ENCODE results near the gene NUP93. TPM values are rescaled to one million over a fixed set of nuclear protein-coding genes. Genes with fewer than 3 reads are reported as not detected.

NUP93 gene
- total RNA-seq, 1 experiment from 2014 or later: 144 TPM

GRCh38 chr16:56823081-56823733, 93.3 kb downstream of the NUP93 start:
- no peak overlapping the region for H2AFZ ChIP-seq (ENCODE audit: low read depth, low read length, poor library complexity, severe bottlenecking)
- no peaks in the 10 kb centered on the region for H3K27me3 ChIP-seq (ENCODE audit: insufficient read depth, low read length)
- H3K4me2 ChIP-seq (ENCODE audit: low read length): no peak overlapping the region
- peaks cover 7 to 14% of the 10 kb centered on the region in 2 experiments; a peak in 3 of 4 replicates for H3K36me3 ChIP-seq (ENCODE audit: control insufficient read depth in 1 of 2, insufficient read depth in 2 of 2, low read length in 2 of 2)
- TF ChIP-seq SRF (IDR thresholded peaks at IDR 0.05; ENCODE audit: low read depth) (no peak), EZH2 (IDR thresholded peaks at IDR 0.05) (no peak), YY1 (IDR thresholded peaks at IDR 0.05; ENCODE audit: extremely low read depth, insufficient replicate concordance, low read depth, low read length) (no peak), SIN3A (IDR thresholded peaks at IDR 0.05; ENCODE audit: low read depth) (no peak), CBX3 (IDR thresholded peaks at IDR 0.05; ENCODE audit: low read depth) (no peak), EGR1 (IDR thresholded peaks at IDR 0.05; ENCODE audit: low read depth) (no peak), JUND (IDR thresholded peaks at IDR 0.05) (no peak), MAX (IDR thresholded peaks at IDR 0.05) (no peak), REST (IDR thresholded peaks at IDR 0.05; ENCODE audit: low read depth) (no peak), TCF7L2 (IDR thresholded peaks at IDR 0.05; ENCODE audit: borderline replicate concordance, extremely low read depth, insufficient read depth, insufficient read length) (no peak), SP1 (IDR thresholded peaks at IDR 0.05; ENCODE audit: low read depth) (no peak), RAD21 (IDR thresholded peaks at IDR 0.05; ENCODE audit: low read depth) (no peak), FOSL1 (IDR thresholded peaks at IDR 0.05; ENCODE audit: low read depth) (no peak), CEBPB (IDR thresholded peaks at IDR 0.05; ENCODE audit: low read depth) (no peak)
- H3K9me3 ChIP-seq (ENCODE audit: control insufficient read depth in 1 of 2, insufficient read depth in 1 of 2, low read depth in 1 of 2, low read length in 2 of 2): no peaks in the 10 kb centered on the region
- no peaks in the 10 kb centered on the region for H3K9me2 ChIP-seq (ENCODE audit: insufficient read depth)
- RAD21 ChIA-PET (ENCODE audit: low non-redundant PET in 1 of 2, low total read pairs in 2 of 2, uncharacterized antibody in 2 of 2, unreplicated experiment in 2 of 2): no interaction called here
- H3K4me1 ChIP-seq (ENCODE audit: control insufficient read depth in 1 of 2, insufficient read depth in 2 of 2, low read length in 2 of 2): no peaks in the 10 kb centered on the region
- intact Hi-C loops (cut with micrococcal nuclease): no loop called here
- no TSS peak for BruUV-seq (replicated peaks)
- no peak overlapping the region for H3K9ac ChIP-seq (ENCODE audit: low read length)
- no peak overlapping the region for H3K27ac ChIP-seq (ENCODE audit: low read depth, low read length)
- no peaks in the 10 kb centered on the region for H3K79me2 ChIP-seq (ENCODE audit: insufficient read depth, low read length)
- H4K20me1 ChIP-seq (ENCODE audit: insufficient read depth): no peaks in the 10 kb centered on the region
- DNase-seq (ENCODE audit: low read depth, low spot score) (no peak), ATAC-seq (no peak)
- POLR2A ChIA-PET: no interaction called here
- CTCF ChIA-PET: no interaction called here
- no peak overlapping the region for H3K4me3 ChIP-seq (replicated peaks in 1 of 2; ENCODE audit: low read depth in 1 of 2, low read length in 2 of 2)

Data from HCT116 (cell line).